Upper lobe of left lung (tissue), 6 donors: ENCODE measurements around the gene NFE2L1. TPM values are rescaled to one million over a fixed set of nuclear protein-coding genes. Genes with fewer than 3 reads are reported as not detected.

Source experiments
- ATAC-seq, 2 donors: fragments of 200-7000 bp; cut with Tn5 transposase; one replicate each; pipeline ENCODE4 v1.9.1; 2022; ENCODE audit warnings: mild to moderate bottlenecking in 2 of 2, moderate library complexity in 2 of 2; ENCODE audit not compliant: low FRiP score in 2 of 2
- DNase-seq, 2 donors: peaks; one replicate each; pipeline ENCODE4 v3.0.0-alpha.2; 2019 to 2020
- H3K27ac ChIP-seq, 4 donors: fragments of 200-600 bp; sonication (generic); one replicate each; pipeline ENCODE4 v1.5.1; 2016 to 2019
- H3K27me3 ChIP-seq, 4 donors: fragments of 200-600 bp; sonication (generic); one replicate each; pipeline ENCODE4 v1.5.1; 2017 to 2019
- H3K36me3 ChIP-seq, 4 donors: fragments of 200-600 bp; sonication (generic); one replicate each; pipeline ENCODE4 v1.5.1; 2016 to 2019
- H3K4me1 ChIP-seq, 4 donors: fragments of 200-600 bp; sonication (generic); one replicate each; pipeline ENCODE4 v1.5.1; 2018 to 2019
- H3K4me3 ChIP-seq, 4 donors: fragments of 200-600 bp; sonication (generic); one replicate each; pipeline ENCODE4 v1.5.1; 2017 to 2019; ENCODE audit warnings: mild to moderate bottlenecking in 2 of 4, moderate library complexity in 1 of 4
- H3K9me3 ChIP-seq, 4 donors: fragments of 200-600 bp; sonication (generic); one replicate each; pipeline ENCODE4 v1.5.1; 2018 to 2019
- EP300 ChIP-seq, 4 donors: sonication (generic); formaldehyde crosslinking; IDR thresholded peaks; one replicate each; pipeline ENCODE4 v1.5.1; 2017; ENCODE audit warnings: antibody characterized with exemption in 4 of 4, control low read depth in 2 of 4
- POLR2A ChIP-seq, 4 donors: fragments of 450-650 bp; IDR thresholded peaks; one replicate each; pipeline ENCODE4 v1.5.1; 2016 to 2017; ENCODE audit warnings: antibody characterized with exemption in 4 of 4, mild to moderate bottlenecking in 2 of 4
- POLR2AphosphoS5 ChIP-seq, 2 donors: sonication (generic); formaldehyde crosslinking; IDR thresholded peaks; one replicate each; pipeline ENCODE4 v1.5.1; 2017; ENCODE audit warnings: antibody characterized with exemption in 2 of 2
- WGBS, 2 donors: methylation state at CpG; one replicate each; pipeline ENCODE4 v1.1.5; 2017 to 2018; 5-methylcytosine and 5-hydroxymethylcytosine counted together
- total RNA-seq, 6 donors: library from RNA; depleted of rRNA in 4 of 6; stranded (reverse); fragments of >200 nt in 4 of 6; gene quantifications; one replicate each; pipeline versions ENCODE4 v1.1.0 to v1.2.1, GENCODE V29; 2016 to 2021
- TF ChIP-seq, protein P1 (sequence below), 6 experiments: fragments of 450-650 bp in 4 of 6; fragments of 200-600 bp in 2 of 6; sonication (generic) in 2 of 6; IDR thresholded peaks; one replicate each; pipeline ENCODE4 v1.5.1; 2016 to 2019; ENCODE audit warnings: antibody characterized with exemption in 6 of 6
- donor health status: DM: no; HTN: no; CAD: no; lungs with moderate emphysema.
- donor health status: DM: no; HTN: yes; CAD: no; lungs with severe emphysema.

Gene NFE2L1
- total RNA-seq, 6 donors from 2014 or later, result 105 to 203 (median 148) TPM

DNA sequence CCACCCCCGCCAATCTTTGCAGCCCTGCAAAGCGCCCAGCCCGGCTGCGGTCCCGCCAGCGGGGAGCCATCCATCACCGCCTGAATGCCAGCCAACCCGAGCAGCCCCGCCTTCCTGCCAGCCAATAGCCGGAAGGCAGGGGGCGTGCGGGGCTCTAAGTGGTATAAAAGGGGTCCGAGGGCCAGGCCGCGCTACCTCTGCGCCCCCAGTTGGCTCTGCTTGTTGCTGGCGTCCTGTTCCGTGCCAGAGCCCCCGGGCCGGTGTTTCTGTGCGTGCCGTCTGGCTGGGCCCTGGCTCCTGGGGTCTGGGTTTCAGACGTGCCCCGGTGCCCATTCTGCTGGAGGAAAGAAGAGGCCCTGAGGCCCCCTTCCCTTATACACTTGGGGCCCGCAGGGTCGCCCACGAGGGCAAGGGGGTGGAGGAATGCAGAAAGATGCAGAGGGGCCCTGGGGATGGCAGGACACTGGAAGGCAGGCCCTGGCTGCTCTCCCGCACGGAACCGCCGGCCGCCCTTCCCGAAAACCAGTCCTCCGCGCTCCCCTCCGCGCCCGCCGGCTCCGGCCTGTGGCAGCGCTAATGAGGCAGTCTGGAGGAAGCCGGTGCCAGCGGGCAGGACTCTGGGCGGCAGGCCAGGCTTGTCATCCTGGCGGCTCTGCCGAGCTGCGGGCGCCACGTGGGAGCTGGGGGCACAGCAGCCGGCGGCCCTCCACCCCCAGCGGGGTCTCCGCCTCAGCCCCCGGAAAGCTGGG is 24.6 kb upstream of the NFE2L1 start:
- H3K9me3 ChIP-seq, result no peaks in the 10 kb centered on the region
- no peaks in the 10 kb centered on the region for H3K36me3 ChIP-seq
- H3K4me1 ChIP-seq, result peaks cover 35 to 43% (median 35%) of the 10 kb centered on the region in 4 donors
- TF ChIP-seq POLR2A (IDR thresholded peaks at IDR 0.05) (peak in 1 of 4 donors; percentile 47), EP300 (IDR thresholded peaks at IDR 0.05) (no peak), POLR2AphosphoS5 (IDR thresholded peaks at IDR 0.05) (peak in 1 of 2 donors; percentile 35)
- TF ChIP-seq, protein P1, sequence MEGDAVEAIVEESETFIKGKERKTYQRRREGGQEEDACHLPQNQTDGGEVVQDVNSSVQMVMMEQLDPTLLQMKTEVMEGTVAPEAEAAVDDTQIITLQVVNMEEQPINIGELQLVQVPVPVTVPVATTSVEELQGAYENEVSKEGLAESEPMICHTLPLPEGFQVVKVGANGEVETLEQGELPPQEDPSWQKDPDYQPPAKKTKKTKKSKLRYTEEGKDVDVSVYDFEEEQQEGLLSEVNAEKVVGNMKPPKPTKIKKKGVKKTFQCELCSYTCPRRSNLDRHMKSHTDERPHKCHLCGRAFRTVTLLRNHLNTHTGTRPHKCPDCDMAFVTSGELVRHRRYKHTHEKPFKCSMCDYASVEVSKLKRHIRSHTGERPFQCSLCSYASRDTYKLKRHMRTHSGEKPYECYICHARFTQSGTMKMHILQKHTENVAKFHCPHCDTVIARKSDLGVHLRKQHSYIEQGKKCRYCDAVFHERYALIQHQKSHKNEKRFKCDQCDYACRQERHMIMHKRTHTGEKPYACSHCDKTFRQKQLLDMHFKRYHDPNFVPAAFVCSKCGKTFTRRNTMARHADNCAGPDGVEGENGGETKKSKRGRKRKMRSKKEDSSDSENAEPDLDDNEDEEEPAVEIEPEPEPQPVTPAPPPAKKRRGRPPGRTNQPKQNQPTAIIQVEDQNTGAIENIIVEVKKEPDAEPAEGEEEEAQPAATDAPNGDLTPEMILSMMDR (IDR thresholded peaks at IDR 0.05), result peak in 3 of 6 experiments; percentile 33 to 71 (median 41)
- WGBS, 2 donors, result 1% methylated on average over 22 of the region's 54 CpGs; no CpG with 5 or more reads in 1 of the 2 donors
- no peaks in the 10 kb centered on the region for H3K27me3 ChIP-seq
- H3K4me3 ChIP-seq, result peak overlapping the region; percentile 31 to 52 (median 48)
- peak; percentile 90 to 95 for DNase-seq
- ATAC-seq, result peak; percentile 51 to 65
- H3K27ac ChIP-seq, result peak overlapping the region; percentile 70 to 81 (median 77)

DNA sequence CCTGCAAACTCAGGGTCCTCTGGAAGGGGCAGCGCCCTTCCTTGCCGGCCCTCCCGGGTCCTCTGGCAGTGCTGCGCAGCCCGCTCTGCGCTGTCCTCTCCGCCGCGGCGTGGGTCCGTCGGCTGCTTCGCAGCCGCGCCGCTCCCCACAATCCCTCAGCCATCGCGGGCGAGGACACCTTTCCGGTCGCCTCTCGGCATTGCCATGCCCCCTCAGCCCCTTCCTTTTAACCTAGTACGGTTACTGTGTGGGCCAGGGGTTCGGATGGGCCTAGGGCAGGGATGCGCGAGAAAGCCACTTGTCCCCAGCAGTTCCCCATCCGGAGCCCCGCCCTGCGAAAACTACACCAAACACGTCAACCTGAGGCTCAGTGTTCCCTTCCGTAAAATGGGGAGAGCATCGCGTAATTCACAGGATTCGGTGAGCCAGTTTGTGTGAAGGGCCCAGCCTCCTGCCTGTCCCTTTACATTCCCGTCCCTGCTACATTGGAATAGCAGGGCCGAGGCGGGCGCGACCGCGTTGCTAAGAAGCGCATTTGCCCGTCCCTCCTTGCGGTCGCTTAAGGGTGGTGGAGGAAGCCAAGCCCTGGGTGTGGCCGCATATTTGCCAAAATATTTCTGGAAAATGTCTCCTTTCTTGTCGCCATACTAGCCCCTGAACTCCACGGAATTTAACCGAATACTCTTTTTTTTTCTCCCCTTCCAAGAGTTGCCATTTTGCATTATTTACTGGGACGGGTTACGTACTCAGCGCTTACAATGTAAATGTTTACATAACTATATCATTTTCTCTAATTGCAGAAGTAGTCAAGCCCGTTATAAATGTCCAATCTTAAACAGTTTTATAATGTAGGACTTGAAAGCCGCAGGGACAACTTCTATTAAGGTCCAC is 23.8 kb upstream of the NFE2L1 start:
- Histone ChIP-seq H3K27me3 (no peaks in the 10 kb centered on the region), H3K27ac (peak overlapping the region; percentile 70 to 81 (median 77)), H3K4me1 (peaks cover 35 to 43% (median 35%) of the 10 kb centered on the region in 4 donors), H3K36me3 (no peaks in the 10 kb centered on the region), H3K4me3 (peak overlapping the region; percentile 31 to 52 (median 48)), H3K9me3 (no peaks in the 10 kb centered on the region)
- 1% methylated on average over 29 to 52 of the region's 54 CpGs for WGBS, 2 donors
- TF ChIP-seq, protein P1 (IDR thresholded peaks at IDR 0.05), result peak in 1 of 6 experiments; percentile 7
- no peak for TF ChIP-seq EP300 (IDR thresholded peaks at IDR 0.05)
- peak in 1 of 4 donors; percentile 9 for TF ChIP-seq POLR2A (IDR thresholded peaks at IDR 0.05)
- no peak for TF ChIP-seq POLR2AphosphoS5 (IDR thresholded peaks at IDR 0.05)
- DNase-seq, result peak; percentile 80 to 92
- ATAC-seq, result peak; percentile 54 to 78

DNA sequence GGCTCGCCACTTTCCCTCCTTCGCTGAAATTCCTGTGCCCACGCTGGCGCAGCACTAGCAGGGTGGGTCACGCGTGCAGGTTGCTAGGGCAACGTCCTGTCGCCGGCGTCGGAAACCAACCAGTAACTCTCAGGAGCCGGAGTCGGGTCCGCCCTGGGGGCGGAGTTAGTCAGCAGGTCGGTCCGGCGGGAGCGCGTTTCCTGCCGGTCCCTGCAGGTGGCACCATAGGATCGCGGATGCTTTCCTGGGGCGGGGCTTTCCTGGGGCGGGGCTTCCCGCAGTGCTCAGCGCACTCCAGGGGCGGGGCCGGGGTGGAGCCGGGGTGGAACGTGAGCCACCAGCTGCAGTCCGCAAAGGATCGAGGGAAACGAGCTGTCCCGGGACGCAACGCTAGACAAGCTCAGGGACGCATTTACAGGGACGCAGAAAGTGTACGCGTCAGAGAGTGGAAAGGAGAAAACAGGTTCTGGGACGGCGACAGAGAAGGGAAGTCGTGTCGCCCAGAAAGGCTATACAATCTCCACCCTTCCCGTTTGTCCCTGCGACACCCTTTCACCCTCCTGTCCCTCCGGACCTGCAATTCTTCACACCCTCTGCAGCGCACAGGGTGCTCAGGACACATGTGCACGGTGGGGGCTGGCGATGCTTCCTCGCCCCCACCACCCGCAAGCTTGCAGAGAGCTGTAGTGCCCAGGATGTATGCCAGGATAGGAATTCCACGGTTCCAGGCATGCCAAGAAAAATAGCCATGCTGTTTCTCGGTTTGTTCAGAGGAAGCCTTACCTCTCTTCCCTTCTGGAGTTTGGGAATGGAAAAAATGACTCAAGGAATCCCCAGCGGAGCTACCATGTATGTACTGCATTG is 22.9 kb upstream of the NFE2L1 start:
- 0 to 2% methylated on average over 16 to 53 of the region's 56 CpGs for WGBS, 2 donors
- Histone ChIP-seq H3K36me3 (no peaks in the 10 kb centered on the region), H3K27ac (peak overlapping the region in 3 of 4 donors; percentile 76 to 81 (median 80)), H3K9me3 (no peaks in the 10 kb centered on the region), H3K4me1 (peaks cover 35 to 43% (median 35%) of the 10 kb centered on the region in 4 donors), H3K27me3 (no peaks in the 10 kb centered on the region), H3K4me3 (peak overlapping the region; percentile 27 to 52 (median 48))
- no peak for TF ChIP-seq EP300 (IDR thresholded peaks at IDR 0.05)
- TF ChIP-seq POLR2A (IDR thresholded peaks at IDR 0.05), result no peak
- TF ChIP-seq, protein P1 (IDR thresholded peaks at IDR 0.05), result peak; percentile 78 to 98 (median 94)
- peak; percentile 0 to 43 for TF ChIP-seq POLR2AphosphoS5 (IDR thresholded peaks at IDR 0.05)
- ATAC-seq (peak; percentile 95 to 98), DNase-seq (peak; percentile 98 to 100)

GRCh38 chr17:48025904-48026501 is 22.2 kb upstream of the NFE2L1 start:
- H3K4me3 ChIP-seq, result peak overlapping the region in 3 of 4 donors; percentile 46 to 52 (median 50)
- ATAC-seq (no peak), DNase-seq (no peak)
- TF ChIP-seq, protein P1 (IDR thresholded peaks at IDR 0.05), result no peak
- TF ChIP-seq EP300 (IDR thresholded peaks at IDR 0.05) (no peak), POLR2AphosphoS5 (IDR thresholded peaks at IDR 0.05) (no peak), POLR2A (IDR thresholded peaks at IDR 0.05) (no peak)
- H3K4me1 ChIP-seq, result peaks cover 35 to 48% (median 35%) of the 10 kb centered on the region in 4 donors
- H3K27ac ChIP-seq, result peak overlapping the region in 3 of 4 donors; percentile 17 to 80 (median 66)
- no peaks in the 10 kb centered on the region for H3K36me3 ChIP-seq
- 21 to 47% methylated on average over 8 of the region's 8 CpGs for WGBS, 2 donors
- no peaks in the 10 kb centered on the region for H3K9me3 ChIP-seq
- no peaks in the 10 kb centered on the region for H3K27me3 ChIP-seq
